ENCODE results near the gene STUB1. TPM values are rescaled to one million over a fixed set of nuclear protein-coding genes. Genes with fewer than 3 reads are reported as not detected.

The STUB1 gene
- total and polyA plus RNA-seq, 2 of the 8 experiments (the other 6 are each of a cell fraction or from before 2014, with no cell fraction given), result 89.9 to 103 TPM

GRCh38 chr16:723695-724094 lies 43.5 kb downstream of the STUB1 start (continued):
- TF ChIP-seq E2F6 (IDR thresholded peaks at IDR 0.05) (no peak), TCF12 (IDR thresholded peaks at IDR 0.05; ENCODE audit: low read depth, low read length) (no peak), SRF (IDR thresholded peaks at IDR 0.05; ENCODE audit: low read depth, low read length) (no peak), JUN (IDR thresholded peaks at IDR 0.05; ENCODE audit: low read depth, low read length) (no peak), HDAC2 (IDR thresholded peaks at IDR 0.05; ENCODE audit: borderline replicate concordance in 1 of 2, low read depth in 2 of 2, low read length in 2 of 2) (no peak)
